SK-N-MC (cell line): ENCODE results near the gene PSTPIP2.

Experiments used
- EZH2 ChIP-seq: fragments of 200-600 bp; sonication (generic); IDR thresholded peaks from one replicate; pipeline ENCODE4 v1.6.1; 2017; ENCODE audit warnings: antibody characterized with exemption
- POLR2AphosphoS5 ChIP-seq: IDR thresholded peaks from 2 replicates; pipeline ENCODE4 v1.6.1; 2012; ENCODE audit warnings: mild to moderate bottlenecking, low read depth, low read length, borderline replicate concordance

DNA sequence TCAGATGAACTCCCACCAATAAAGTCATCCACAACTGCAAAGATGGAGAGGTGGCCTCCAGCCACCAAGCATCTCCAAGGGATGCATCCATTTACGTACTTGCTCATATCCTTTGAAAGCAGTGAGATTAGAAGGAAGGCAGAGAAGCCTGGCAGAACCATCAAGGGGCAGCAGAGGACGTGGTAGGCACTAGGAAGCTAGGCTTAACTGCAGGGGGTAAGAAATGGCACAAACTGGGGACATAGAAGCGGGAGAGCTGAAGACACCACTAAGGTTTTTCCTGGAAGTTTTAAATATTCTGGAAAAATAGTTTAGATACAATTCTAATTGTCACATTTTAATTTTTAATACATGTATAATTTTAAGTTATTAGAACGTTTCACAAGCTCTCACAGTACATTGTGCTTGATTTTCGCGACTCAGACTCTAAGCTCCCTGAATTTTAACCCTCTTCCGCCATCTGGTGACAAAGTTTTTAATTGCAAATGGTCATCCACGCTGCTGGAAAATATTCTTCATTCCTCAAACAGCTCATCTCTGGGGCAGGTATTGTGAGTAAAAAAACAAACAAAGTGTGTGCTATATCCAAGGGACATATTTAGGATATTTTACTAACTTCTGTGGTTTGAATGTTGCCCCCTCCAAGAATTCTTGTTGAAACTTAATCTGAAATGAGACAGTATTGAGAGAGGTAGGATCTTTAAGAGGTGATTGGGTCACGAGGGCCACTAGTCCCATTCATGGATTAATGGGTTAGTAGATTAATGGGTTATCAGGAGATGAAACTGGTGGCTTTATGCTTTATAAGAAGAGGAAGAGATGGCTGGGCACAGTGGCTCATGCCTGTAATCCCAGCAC lies 1.6 kb upstream of the PSTPIP2 start:
- TF ChIP-seq EZH2: no peak
- TF ChIP-seq POLR2AphosphoS5: no peak
